ENCODE results near the gene CLEC4G.

- TF ChIP-seq CTCF (IDR thresholded peaks at IDR 0.05): peak; percentile 34 to 77 (median 56)
- no peak for TF ChIP-seq EP300 (IDR thresholded peaks at IDR 0.05; ENCODE audit: low read depth)
- TF ChIP-seq POLR2AphosphoS5 (IDR thresholded peaks at IDR 0.05): no peak
Measured at GRCh38 chr19:7681340-7682174, 50.4 kb downstream of the CLEC4G start.
